GM19193 (cell line): ENCODE measurements around the gene APOC1.

Experiments
- POLR2A ChIP-seq: IDR thresholded peaks from 4 replicates; pipeline ENCODE4 v1.6.1; 2011; ENCODE audit not compliant: insufficient read depth, insufficient read length; ENCODE audit errors: extremely low read depth

Gene APOC1

DNA sequence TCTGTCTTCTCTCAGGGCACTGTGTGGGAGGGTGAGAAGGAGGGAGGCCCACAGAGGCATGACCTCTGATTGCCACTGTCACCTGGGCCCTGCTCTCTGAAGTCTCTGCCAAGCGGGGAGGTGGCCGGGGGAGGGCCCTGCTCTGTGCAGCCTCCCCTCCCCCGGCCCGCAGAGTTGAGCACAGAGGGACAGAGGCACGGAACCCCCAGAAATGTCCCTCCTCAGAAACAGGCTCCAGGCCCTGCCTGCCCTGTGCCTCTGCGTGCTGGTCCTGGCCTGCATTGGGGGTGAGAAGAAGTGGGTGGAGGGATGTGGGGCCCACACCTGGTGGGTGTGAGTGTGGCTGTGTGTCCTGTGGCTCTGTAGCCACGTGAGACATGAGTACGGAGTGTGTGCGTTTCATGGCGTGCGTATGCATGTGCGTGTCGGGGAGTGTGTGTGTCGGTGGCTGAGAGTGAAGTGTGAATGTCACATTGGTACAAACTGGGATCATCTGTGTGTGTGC, 27.7 kb downstream of the APOC1 start, which contains the start of gene APOC4:
APOC4 (plus strand) TSS at position 171 of the 505 bp plus-strand sequence; CDS start at position 212, 41 bp downstream.
- no peak for TF ChIP-seq POLR2A

DNA sequence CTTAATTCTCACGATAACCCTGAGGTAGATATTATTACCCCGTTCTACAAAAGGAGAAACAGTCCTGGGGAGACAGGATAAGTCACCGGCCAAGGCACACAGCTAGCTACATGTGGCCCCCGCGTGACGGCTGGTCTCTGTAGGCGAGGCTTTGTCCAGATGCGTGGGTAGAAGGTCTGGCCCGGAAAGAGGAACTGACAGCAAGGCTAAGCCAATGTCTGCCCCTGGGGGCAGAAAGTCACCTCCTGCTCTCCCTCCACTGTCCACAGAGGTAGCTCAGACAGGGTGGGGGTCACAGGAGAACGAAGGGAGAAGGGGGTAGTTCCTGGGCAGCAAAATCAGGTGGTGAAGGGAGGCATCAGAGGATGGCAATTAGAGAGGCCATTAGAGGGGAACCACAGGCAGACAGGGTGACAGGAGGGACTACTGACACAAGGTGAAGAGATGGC, 29.4 kb downstream of the APOC1 start:
- TF ChIP-seq POLR2A = peak; percentile 32

- TF ChIP-seq POLR2A = no peak
Observed at GRCh38 chr19:44947041-44947581, 32.7 kb downstream of the APOC1 start.

DNA sequence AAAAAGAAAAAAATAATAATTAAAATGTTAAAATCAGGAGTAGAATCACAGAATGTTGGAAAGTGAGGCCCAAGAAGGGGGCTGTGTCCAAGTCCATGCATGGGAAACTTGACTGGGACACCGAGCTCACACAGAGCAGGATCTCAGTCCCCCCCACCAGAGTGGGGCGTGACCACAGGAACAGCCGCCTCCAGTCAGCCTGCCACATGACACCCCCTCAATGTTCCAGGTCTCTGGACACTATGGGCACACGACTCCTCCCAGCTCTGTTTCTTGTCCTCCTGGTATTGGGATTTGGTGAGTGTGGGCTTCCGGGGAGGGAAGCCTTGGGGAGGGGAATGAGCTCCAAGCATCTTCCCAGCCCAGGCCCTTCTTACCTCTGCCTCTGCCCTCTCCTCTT, 33.8 kb downstream of the APOC1 start:
- TF ChIP-seq POLR2A = no peak

- TF ChIP-seq POLR2A = no peak
Observed at GRCh38 chr19:44948763-44949374, 34.5 kb downstream of the APOC1 start.

GRCh38 chr19:44949550-44949949, 35.1 kb downstream of the APOC1 start:
- TF ChIP-seq POLR2A = no peak

DNA sequence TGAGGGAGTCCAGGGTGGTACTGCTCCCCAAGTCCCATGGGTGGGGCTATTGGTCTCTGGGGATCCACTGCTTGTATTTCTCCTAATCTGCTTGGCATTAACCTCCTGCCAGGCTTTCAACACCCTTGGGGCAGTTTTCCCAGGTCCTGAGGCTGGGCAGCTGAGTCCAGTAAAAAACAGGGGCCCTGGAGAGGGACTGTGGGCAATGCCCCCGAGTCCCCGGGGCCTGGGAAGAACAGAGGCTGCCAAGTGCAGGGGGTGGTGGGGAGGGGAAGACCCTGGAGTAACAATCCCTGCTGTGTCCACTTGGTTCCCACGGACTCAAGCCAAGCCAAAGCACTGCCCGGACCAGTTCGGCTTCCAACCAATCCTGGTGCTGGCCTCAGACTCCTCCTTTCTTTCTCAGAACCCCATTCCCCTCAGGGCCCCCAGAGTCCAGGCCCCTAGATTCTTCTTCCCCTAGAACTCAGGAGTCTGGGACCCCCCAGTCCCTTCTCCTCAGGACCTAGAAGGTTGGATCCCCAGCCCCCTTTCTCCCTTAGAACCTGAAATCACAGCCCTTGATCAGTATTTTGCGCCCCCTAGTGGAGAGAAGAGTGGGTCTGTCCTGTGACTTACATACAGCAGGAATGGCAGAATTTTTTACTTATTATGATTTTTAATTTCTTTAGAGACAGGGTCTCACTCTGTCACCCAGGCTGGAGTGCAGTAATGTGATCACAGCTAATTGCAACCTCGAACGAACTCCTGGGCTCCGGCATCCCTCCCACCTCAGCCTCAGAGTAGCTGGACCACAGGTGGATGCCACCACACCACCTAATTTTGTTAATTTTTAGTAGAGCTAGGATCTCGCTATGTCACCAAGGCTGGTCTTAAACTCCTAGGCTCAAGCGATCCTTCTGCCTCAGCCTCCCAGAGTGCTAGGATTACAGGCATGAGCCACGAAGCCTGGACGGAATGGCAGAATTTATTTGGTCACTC, 37.1 kb downstream of the APOC1 start:
- TF ChIP-seq POLR2A = no peak

- no peak for TF ChIP-seq POLR2A
Observed at GRCh38 chr19:44954278-44954648, 39.9 kb downstream of the APOC1 start.

- TF ChIP-seq POLR2A = peak; percentile 93
Observed at GRCh38 chr19:44954649-44955504, 40.5 kb downstream of the APOC1 start, which contains the start of gene CLPTM1. TSS of gene CLPTM1 (plus strand) at chr19:44955380. CDS start at chr19:44955396, 16 bp downstream.

- no peak for TF ChIP-seq POLR2A
Observed at GRCh38 chr19:44955505-44956439, 41.4 kb downstream of the APOC1 start.

DNA sequence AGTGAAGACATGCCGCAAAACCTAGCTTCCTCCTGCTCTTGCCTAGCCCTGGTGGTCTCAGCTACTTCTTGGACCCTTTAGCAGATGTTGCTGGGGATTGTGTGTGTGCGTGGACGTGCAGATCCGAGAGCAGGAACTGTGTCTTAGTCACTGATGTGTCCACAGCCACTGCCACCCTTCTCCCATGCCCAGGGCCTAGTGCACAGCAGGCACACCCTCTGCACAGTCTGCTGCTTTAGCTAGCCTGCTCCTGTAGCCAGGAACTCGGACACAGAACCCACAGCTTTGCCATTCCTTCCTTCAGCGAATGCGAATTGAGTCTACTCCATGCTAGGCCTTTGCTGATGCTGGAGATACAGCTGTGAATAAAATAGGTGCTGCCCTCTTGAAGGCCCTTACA, 43.1 kb downstream of the APOC1 start:
- TF ChIP-seq POLR2A = no peak

DNA sequence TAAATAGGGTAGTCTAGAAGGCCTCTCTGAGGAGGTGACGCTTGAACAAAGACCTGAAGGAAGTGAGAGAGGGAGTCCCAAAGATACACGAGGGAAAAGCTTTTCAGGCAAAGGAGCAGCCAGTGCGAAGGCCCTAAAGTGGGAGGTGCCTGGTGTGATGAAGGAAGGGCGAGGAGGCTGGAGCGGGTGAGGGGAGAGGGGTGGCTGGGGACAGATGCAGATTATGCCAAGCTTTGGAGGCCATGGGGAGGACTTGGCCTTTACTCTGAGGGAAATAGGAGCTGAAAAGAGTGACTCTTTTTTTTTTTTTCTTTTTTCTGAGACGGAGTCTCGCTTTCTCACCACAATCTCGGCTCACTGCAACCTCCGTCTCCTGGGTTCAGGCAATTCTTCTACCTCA, 43.7 kb downstream of the APOC1 start:
- TF ChIP-seq POLR2A = no peak

DNA sequence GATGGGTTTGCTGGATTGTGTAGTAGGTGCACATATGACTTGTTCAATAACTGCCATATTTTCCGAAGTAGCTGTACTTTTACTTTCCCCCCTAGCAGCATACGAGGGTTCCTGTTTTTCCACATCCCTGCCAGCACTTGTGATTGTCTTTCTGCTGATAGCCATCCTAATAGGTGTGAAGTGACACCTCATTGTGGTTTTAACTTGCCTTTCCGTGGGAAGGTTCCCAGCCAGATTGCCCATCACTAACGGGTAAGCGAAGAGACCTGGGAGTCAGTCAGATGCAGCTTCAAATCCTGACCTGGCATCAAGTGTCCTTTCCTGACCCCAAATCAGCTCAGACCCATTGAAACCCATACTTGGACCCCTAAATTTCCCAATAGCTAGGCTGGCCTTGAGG, 45.3 kb downstream of the APOC1 start:
- no peak for TF ChIP-seq POLR2A
